PC-9 (cell line): ENCODE data around the gene RIBC1. TPM values are rescaled to one million over a fixed set of nuclear protein-coding genes. Genes with fewer than 3 reads are reported as not detected.
A peak's percentile ranks its signal among the peaks of the same experiment; 100 is the strongest.
"Not testable (repeated sequence)": the region's sequence is repeated elsewhere in the genome, so short reads cannot be mapped to it uniquely, and the experiment has no call there.

Source experiments
- BruUV-seq: library from RNA; stranded (reverse); fragments of 400-500 nt; replicated peaks from 2 replicates; lab custom pipeline; 2021; lab: Mats Ljungman, UMichigan
- CTCF ChIA-PET: fragments of 300-600 bp; sonication (Branson Sonifier 250); formaldehyde crosslinking; loops from one replicate; lab custom pipeline; 2022; ENCODE audit warnings: antibody characterized with exemption; lab: Charles Lee
- POLR2A ChIA-PET: fragments of 300-600 bp; sonication (Branson Sonifier 250); formaldehyde crosslinking; loops from one replicate; lab custom pipeline; 2022; ENCODE audit warnings: antibody characterized with exemption; ENCODE audit not compliant: unreplicated experiment; lab: Charles Lee
- DNase-seq, 2 experiments: peaks; one replicate each; pipeline versions ENCODE4 v3.0.0 to v3.0.0-alpha.2; 2015 to 2022; ENCODE audit warnings: mixed read lengths in 1 of 2
- H2AFZ ChIP-seq: fragments of 200-600 bp; sonication (generic); 2 replicates; pipeline ENCODE4 v1.8.1; 2017; ENCODE audit warnings: antibody characterized with exemption
- H3F3A ChIP-seq: fragments of 200-600 bp; sonication (generic); 2 replicates; pipeline ENCODE4 v1.8.1; 2017; ENCODE audit warnings: antibody characterized with exemption, mild to moderate bottlenecking, low read depth; ENCODE audit not compliant: insufficient read depth
- H3K27ac ChIP-seq: fragments of 200-600 bp; sonication (generic); 2 replicates; pipeline ENCODE4 v1.6.1; 2016; ENCODE audit warnings: mixed run types
- H3K27me3 ChIP-seq: fragments of 200-600 bp; sonication (generic); 2 replicates; pipeline ENCODE4 v1.6.1; 2016; ENCODE audit warnings: low read depth, mixed run types; ENCODE audit not compliant: insufficient read depth
- H3K36me3 ChIP-seq: fragments of 200-600 bp; sonication (generic); 2 replicates; pipeline ENCODE4 v1.6.1; 2016; ENCODE audit warnings: low read depth, mixed run types
- H3K4me1 ChIP-seq: fragments of 200-600 bp; sonication (generic); replicated peaks from 2 replicates; pipeline ENCODE4 v1.6.1; 2016; ENCODE audit warnings: mixed run types; ENCODE audit not compliant: insufficient read depth
- H3K4me2 ChIP-seq: fragments of 200-600 bp; sonication (generic); 2 replicates; pipeline ENCODE4 v1.6.1; 2017; ENCODE audit warnings: mixed run types
- H3K4me3 ChIP-seq: fragments of 200-600 bp; sonication (generic); 2 replicates; pipeline ENCODE4 v1.6.1; 2016; ENCODE audit warnings: mixed run types
- H3K79me2 ChIP-seq: fragments of 200-600 bp; sonication (generic); 2 replicates; pipeline ENCODE4 v1.6.1; 2017; ENCODE audit warnings: low read depth, mixed run types
- H3K9me2 ChIP-seq: fragments of 200-600 bp; sonication (generic); 2 replicates; pipeline ENCODE4 v1.8.1; 2017; ENCODE audit warnings: mild to moderate bottlenecking; ENCODE audit not compliant: insufficient read depth
- H3K9me3 ChIP-seq: fragments of 200-600 bp; sonication (generic); 2 replicates; pipeline ENCODE4 v1.8.1; 2016; ENCODE audit warnings: low read depth; ENCODE audit not compliant: insufficient read depth
- H4K20me1 ChIP-seq: fragments of 200-600 bp; sonication (generic); 2 replicates; pipeline ENCODE4 v1.8.1; 2017; ENCODE audit not compliant: insufficient read depth
- CTCF ChIP-seq: fragments of 200-600 bp; sonication (generic); conservative IDR thresholded peaks from 2 replicates; pipeline ENCODE4 v1.6.1; 2017; ENCODE audit warnings: mixed run types, antibody characterized with exemption, mild to moderate bottlenecking, moderate library complexity
- EZH2 ChIP-seq: fragments of 200-600 bp; sonication (generic); IDR thresholded peaks from 2 replicates; pipeline ENCODE4 v1.8.0; 2017; ENCODE audit warnings: antibody characterized with exemption, low read depth
- intact Hi-C: fragments of 100-400 bp; cut with micrococcal nuclease; formaldehyde crosslinking; loops from one replicate; pipeline ENCODE4 v1.10.0; 2022; ENCODE audit not compliant: unreplicated experiment
- total RNA-seq: library from RNA; stranded (reverse); gene quantifications from 2 replicates; pipeline ENCODE4 v1.2.3, GENCODE V29; 2021

RIBC1 gene
- total RNA-seq, 1 experiment from 2014 or later: 4.5 TPM

DNA sequence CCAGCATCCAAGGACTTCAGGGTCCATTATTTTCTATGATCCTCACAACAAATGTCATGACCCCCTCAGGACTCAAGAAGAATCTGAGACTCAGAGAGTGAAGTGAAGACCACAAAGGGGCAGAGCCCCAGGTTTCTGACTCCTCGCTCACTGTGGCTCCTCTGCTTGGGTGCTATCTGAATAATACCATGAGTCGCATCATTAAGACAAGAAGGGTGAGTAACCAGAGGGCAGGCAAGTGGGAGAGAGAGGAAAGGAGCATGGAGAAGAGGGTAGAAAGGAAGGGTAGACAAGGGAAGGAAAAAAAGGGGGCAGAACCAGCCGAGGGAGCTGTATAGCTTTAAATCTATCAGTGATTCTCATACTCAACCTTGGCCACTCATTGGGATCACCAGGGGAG is 27.0 kb downstream of the RIBC1 start:
- no peaks in the 10 kb centered on the region for H3K79me2 ChIP-seq
- no peaks in the 10 kb centered on the region for H3K9me3 ChIP-seq
- H3K4me1 ChIP-seq: no peaks in the 10 kb centered on the region
- no peak overlapping the region for H3K27ac ChIP-seq
- H2AFZ ChIP-seq: no peak overlapping the region
- POLR2A ChIA-PET: no interaction called here
- H3K36me3 ChIP-seq: no peaks in the 10 kb centered on the region
- no TSS peak for BruUV-seq
- H3K9me2 ChIP-seq: no peaks in the 10 kb centered on the region
- intact Hi-C loops: no loop called here
- TF ChIP-seq EZH2 (no peak), CTCF (no peak)
- H3K27me3 ChIP-seq: no peaks in the 10 kb centered on the region
- no peak overlapping the region for H3K4me2 ChIP-seq
- DNase-seq: no peak
- H3F3A ChIP-seq: no peaks in the 10 kb centered on the region
- no peak overlapping the region for H3K4me3 ChIP-seq
- H4K20me1 ChIP-seq: no peaks in the 10 kb centered on the region
- CTCF ChIA-PET: no interaction called here

DNA sequence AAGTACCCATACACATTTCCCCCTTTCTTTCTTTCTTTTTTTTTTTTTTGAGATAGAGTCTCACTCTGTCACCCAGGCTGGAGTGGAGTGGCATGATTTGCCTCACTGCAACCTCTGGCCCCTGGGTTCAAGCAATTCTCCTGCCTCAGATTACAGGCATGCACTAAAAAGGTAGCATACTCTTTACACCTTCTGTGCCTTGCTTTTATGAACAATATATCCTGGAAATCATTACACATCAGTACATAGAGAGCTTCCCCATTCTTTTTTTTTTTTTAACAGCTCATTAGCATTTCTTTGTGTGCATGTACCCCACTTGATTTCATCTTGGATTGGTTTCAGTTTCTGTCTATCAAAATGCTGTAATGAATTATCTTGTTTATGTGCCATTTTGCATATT is 30.1 kb downstream of the RIBC1 start:
- no peaks in the 10 kb centered on the region for H3K27me3 ChIP-seq
- H3K4me1 ChIP-seq: peaks cover 4% of the 10 kb centered on the region; the same call in 1 of the 2 replicates
- no peak for TF ChIP-seq EZH2
- no peaks in the 10 kb centered on the region for H4K20me1 ChIP-seq
- H3F3A ChIP-seq: no peaks in the 10 kb centered on the region; the same call in 1 of the 2 replicates
- no TSS peak for BruUV-seq
- no peaks in the 10 kb centered on the region for H3K9me3 ChIP-seq
- no peaks in the 10 kb centered on the region for H3K9me2 ChIP-seq
- DNase-seq: no peak
- POLR2A ChIA-PET: interaction anchor here (0.7 kb wide), 1 partner anchor 10 kb away, joined by 11 read pairs; no protein-coding TSS in a partner anchor
- CTCF ChIA-PET: no interaction called here
- no peak overlapping the region for H3K27ac ChIP-seq
- H3K36me3 ChIP-seq: no peaks in the 10 kb centered on the region
- intact Hi-C loops: no loop called here
- no peak overlapping the region for H3K4me3 ChIP-seq
- H3K4me2 ChIP-seq: no peak overlapping the region
- no peaks in the 10 kb centered on the region for H3K79me2 ChIP-seq
- no peak overlapping the region for H2AFZ ChIP-seq

GRCh38 chrX:53456254-53456653 is 33.6 kb downstream of the RIBC1 start:
- no peaks in the 10 kb centered on the region; the same call in 1 of the 2 replicates for H3F3A ChIP-seq
- H3K4me3 ChIP-seq: no peak overlapping the region
- peak overlapping the region; percentile 26 for H3K4me2 ChIP-seq
- peaks cover 4% of the 10 kb centered on the region; the same call in 1 of the 2 replicates for H3K4me1 ChIP-seq
- DNase-seq: peak in 1 of 2 experiments; percentile 69
- no peaks in the 10 kb centered on the region for H3K27me3 ChIP-seq
- BruUV-seq: no TSS peak
- no peaks in the 10 kb centered on the region for H3K36me3 ChIP-seq
- H3K9me3 ChIP-seq: no peaks in the 10 kb centered on the region
- no peaks in the 10 kb centered on the region for H3K9me2 ChIP-seq
- no peaks in the 10 kb centered on the region for H4K20me1 ChIP-seq
- no peak for TF ChIP-seq CTCF
- H2AFZ ChIP-seq: no peak overlapping the region
- intact Hi-C loops: no loop called here
- no peaks in the 10 kb centered on the region for H3K79me2 ChIP-seq
- ChIA-PET CTCF (no interaction called here), POLR2A (no interaction called here)
- H3K27ac ChIP-seq: peak overlapping the region; percentile 43

- H3K4me1 ChIP-seq: peaks cover 4% of the 10 kb centered on the region; the same call in 1 of the 2 replicates
- TF ChIP-seq CTCF (no peak), EZH2 (no peak)
- H2AFZ ChIP-seq: no peak overlapping the region
- DNase-seq: no peak
- intact Hi-C loops: no loop called here
- POLR2A ChIA-PET: interaction anchor here (0.6 kb wide), 1 partner anchor 476 kb away, joined by 5 read pairs; no protein-coding TSS in a partner anchor
- no peak overlapping the region for H3K27ac ChIP-seq
- H3K9me3 ChIP-seq: no peaks in the 10 kb centered on the region
- no peak overlapping the region for H3K4me2 ChIP-seq
- H3K9me2 ChIP-seq: no peaks in the 10 kb centered on the region
- H3K4me3 ChIP-seq: no peak overlapping the region
- no TSS peak for BruUV-seq
- no peaks in the 10 kb centered on the region for H4K20me1 ChIP-seq
- no peaks in the 10 kb centered on the region; the same call in 1 of the 2 replicates for H3F3A ChIP-seq
- H3K79me2 ChIP-seq: no peaks in the 10 kb centered on the region
- no peaks in the 10 kb centered on the region for H3K36me3 ChIP-seq
- no peaks in the 10 kb centered on the region for H3K27me3 ChIP-seq
- CTCF ChIA-PET: interaction anchor here (0.6 kb wide), 2 partner anchors 33 to 378 kb away, joined by 4 to 7 read pairs; no protein-coding TSS in a partner anchor
Measured at GRCh38 chrX:53458082-53458481, 35.4 kb downstream of the RIBC1 start.

DNA sequence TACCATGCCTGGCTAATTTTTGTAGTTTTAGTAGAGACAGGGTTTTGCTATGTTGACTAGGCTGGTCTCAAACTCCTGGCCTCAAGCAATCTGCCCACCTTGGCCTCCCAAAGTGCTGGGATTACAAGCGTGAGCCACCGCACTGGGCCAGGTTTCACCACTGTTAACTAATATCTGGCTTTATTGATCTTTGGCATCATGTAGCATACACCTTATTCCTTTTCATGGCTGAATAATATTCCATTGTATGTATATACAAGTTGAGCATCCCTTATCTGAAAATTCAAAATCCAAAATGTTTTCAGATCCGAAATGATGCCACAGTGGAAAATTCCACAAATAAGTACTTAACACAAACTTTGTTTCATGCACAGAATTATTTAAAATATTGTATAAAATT is 46.0 kb downstream of the RIBC1 start:
- H3K9me2 ChIP-seq, H3K27me3 ChIP-seq, BruUV-seq, intact Hi-C loops, POLR2A ChIA-PET, H3K36me3 ChIP-seq, H3K4me2 ChIP-seq, H2AFZ ChIP-seq, CTCF ChIA-PET, H3K4me1 ChIP-seq, H3K79me2 ChIP-seq, DNase-seq, H3K9me3 ChIP-seq, H3F3A ChIP-seq, H4K20me1 ChIP-seq, H3K4me3 ChIP-seq, H3K27ac ChIP-seq: not testable (repeated sequence)
